Suprapubic skin (tissue), 4 donors: ENCODE data around the gene EIF4E3. TPM values are rescaled to one million over a fixed set of nuclear protein-coding genes. Genes with fewer than 3 reads are reported as not detected.

Experiments used
- DNase-seq, 2 donors: peaks; one replicate each; pipeline ENCODE4 v3.0.0-alpha.2; 2019; ENCODE audit warnings: low spot score in 2 of 2
- H3K27ac ChIP-seq: fragments of 200-600 bp; sonication (generic); one replicate; pipeline ENCODE4 v1.5.1; 2019
- H3K27me3 ChIP-seq: fragments of 200-600 bp; sonication (generic); one replicate; pipeline ENCODE4 v1.5.1; 2019
- H3K36me3 ChIP-seq: fragments of 200-600 bp; sonication (generic); one replicate; pipeline ENCODE4 v1.5.1; 2019
- H3K4me1 ChIP-seq: fragments of 200-600 bp; sonication (generic); one replicate; pipeline ENCODE4 v1.5.1; 2019
- H3K4me3 ChIP-seq: fragments of 200-600 bp; sonication (generic); one replicate; pipeline ENCODE4 v1.5.1; 2019; ENCODE audit warnings: mild to moderate bottlenecking
- H3K9me3 ChIP-seq: fragments of 200-600 bp; sonication (generic); one replicate; pipeline ENCODE4 v1.5.1; 2019
- EP300 ChIP-seq: sonication (generic); formaldehyde crosslinking; IDR thresholded peaks from one replicate; pipeline ENCODE4 v1.6.1; 2017; ENCODE audit warnings: antibody characterized with exemption
- POLR2A ChIP-seq, 2 donors: fragments of 450-650 bp; IDR thresholded peaks; one replicate each; pipeline ENCODE4 v1.6.1; 2017; ENCODE audit warnings: antibody characterized with exemption in 2 of 2, mild to moderate bottlenecking in 2 of 2, moderate library complexity in 2 of 2
- POLR2AphosphoS5 ChIP-seq, 3 donors: sonication (generic); formaldehyde crosslinking; IDR thresholded peaks; one replicate each; pipeline ENCODE4 v1.6.1; 2017; ENCODE audit warnings: antibody characterized with exemption in 3 of 3
- WGBS: methylation state at CpG from one replicate; pipeline ENCODE4 v1.1.5; 2018; 5-methylcytosine and 5-hydroxymethylcytosine counted together
- total RNA-seq, 4 donors: library from RNA; depleted of rRNA; stranded (reverse); fragments of >200 nt; gene quantifications; one replicate each; pipeline ENCODE4 v1.1.0, GENCODE V29; 2016
- TF ChIP-seq, protein P1 (sequence below), 2 donors: fragments of 200-600 bp in 1 of 2; fragments of 450-650 bp in 1 of 2; sonication (generic) in 1 of 2; IDR thresholded peaks; one replicate each; pipeline ENCODE4 v1.5.1; 2016 to 2019; ENCODE audit warnings: antibody characterized with exemption in 2 of 2, mild to moderate bottlenecking in 1 of 2, moderate library complexity in 1 of 2

The EIF4E3 gene
- total RNA-seq, 4 donors from 2014 or later, result 12.7 to 23.5 (median 16.0) TPM

DNA sequence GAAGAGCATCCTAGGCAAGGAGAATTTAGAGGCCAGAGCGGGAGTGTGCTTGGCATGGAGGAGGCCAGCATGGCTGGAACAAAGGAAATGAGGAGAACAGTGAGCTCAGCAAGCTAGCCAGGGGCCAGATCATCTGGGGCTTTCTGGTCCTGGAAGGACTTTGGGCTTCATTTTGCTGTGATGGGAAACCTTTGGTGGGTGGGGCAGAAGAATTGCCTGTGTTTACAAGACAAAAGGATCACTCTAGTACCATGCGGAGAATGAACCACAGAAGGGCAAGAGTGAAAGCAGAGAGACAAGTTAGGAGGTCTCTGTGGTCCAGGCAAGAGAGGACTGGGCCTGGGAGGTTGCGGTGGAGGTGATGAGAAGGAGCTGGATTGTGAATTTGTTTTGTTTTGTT is 80.1 kb downstream of the EIF4E3 start:
- Histone ChIP-seq H3K4me1 (no peaks in the 10 kb centered on the region), H3K27me3 (no peaks in the 10 kb centered on the region), H3K4me3 (no peak overlapping the region), H3K36me3 (no peaks in the 10 kb centered on the region), H3K9me3 (no peaks in the 10 kb centered on the region), H3K27ac (no peak overlapping the region)
- 98% methylated on average over 3 of the region's 3 CpGs for WGBS
- no peak for TF ChIP-seq EP300
- no peak for TF ChIP-seq POLR2AphosphoS5 (IDR thresholded peaks at IDR 0.05)
- TF ChIP-seq, protein P1, sequence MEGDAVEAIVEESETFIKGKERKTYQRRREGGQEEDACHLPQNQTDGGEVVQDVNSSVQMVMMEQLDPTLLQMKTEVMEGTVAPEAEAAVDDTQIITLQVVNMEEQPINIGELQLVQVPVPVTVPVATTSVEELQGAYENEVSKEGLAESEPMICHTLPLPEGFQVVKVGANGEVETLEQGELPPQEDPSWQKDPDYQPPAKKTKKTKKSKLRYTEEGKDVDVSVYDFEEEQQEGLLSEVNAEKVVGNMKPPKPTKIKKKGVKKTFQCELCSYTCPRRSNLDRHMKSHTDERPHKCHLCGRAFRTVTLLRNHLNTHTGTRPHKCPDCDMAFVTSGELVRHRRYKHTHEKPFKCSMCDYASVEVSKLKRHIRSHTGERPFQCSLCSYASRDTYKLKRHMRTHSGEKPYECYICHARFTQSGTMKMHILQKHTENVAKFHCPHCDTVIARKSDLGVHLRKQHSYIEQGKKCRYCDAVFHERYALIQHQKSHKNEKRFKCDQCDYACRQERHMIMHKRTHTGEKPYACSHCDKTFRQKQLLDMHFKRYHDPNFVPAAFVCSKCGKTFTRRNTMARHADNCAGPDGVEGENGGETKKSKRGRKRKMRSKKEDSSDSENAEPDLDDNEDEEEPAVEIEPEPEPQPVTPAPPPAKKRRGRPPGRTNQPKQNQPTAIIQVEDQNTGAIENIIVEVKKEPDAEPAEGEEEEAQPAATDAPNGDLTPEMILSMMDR (IDR thresholded peaks at IDR 0.05), result no peak
- no peak for TF ChIP-seq POLR2A (IDR thresholded peaks at IDR 0.05)
- DNase-seq, result no peak

DNA sequence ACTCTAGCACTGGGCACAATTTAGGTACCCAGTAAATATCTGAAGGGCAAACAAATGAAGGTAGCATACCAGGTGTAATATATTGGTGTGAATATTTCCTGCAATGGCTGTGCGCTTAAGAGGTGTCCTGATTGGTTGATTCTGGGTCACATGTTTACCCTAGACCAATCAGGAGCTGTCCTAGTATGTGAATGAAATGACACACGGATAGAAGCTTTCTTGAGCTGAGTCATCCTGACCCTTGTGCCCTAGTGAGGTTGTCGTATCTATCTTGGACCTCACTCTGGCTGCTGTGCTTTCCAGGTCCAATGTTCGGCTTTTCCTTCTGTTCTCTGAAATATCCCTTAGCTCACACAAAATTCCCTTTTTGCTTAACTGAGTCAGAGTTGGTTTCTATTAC is 83.5 kb downstream of the EIF4E3 start:
- Histone ChIP-seq H3K4me1 (no peaks in the 10 kb centered on the region), H3K27me3 (no peaks in the 10 kb centered on the region), H3K27ac (no peak overlapping the region), H3K9me3 (no peaks in the 10 kb centered on the region), H3K4me3 (no peak overlapping the region), H3K36me3 (no peaks in the 10 kb centered on the region)
- DNase-seq, result no peak
- TF ChIP-seq POLR2AphosphoS5 (IDR thresholded peaks at IDR 0.05), result no peak
- TF ChIP-seq, protein P1 (IDR thresholded peaks at IDR 0.05), result no peak
- TF ChIP-seq EP300, result no peak
- TF ChIP-seq POLR2A (IDR thresholded peaks at IDR 0.05), result no peak
- WGBS, result 96% methylated on average over 4 of the region's 4 CpGs

DNA sequence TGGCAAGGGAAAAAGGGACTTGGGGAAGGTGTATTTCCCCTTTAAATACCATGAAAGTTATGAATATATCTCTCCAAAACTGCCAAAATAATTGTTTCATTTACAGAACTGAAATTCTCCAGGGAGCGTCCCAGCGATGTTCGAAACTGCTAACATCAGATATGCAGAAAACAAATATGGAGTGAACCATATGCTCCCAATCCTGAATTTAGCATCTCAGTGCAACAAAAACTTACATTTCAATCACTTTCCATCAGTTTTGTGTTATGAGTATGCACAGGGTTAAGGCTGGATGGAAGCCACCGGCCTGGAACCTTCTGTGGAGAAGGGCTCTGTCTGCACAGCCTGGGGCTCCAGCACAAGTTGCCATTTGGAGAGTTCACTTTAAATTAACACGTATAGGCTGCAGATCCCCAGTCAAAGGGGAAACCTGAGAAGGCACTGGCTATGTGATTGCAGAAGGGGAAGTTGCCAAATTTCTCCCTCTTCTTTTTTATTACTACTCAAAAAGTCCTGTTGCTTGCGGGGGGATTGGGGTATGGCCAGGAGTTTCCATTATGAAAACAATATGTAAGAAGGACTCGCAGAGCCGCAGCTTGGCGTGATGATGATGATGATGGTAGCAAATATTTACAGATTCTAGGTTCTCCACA is 84.7 kb downstream of the EIF4E3 start:
- H3K9me3 ChIP-seq, result no peaks in the 10 kb centered on the region
- 74% methylated on average over 9 of the region's 9 CpGs for WGBS
- H3K4me1 ChIP-seq, result no peaks in the 10 kb centered on the region
- H3K4me3 ChIP-seq, result no peak overlapping the region
- TF ChIP-seq, protein P1 (IDR thresholded peaks at IDR 0.05), result no peak
- TF ChIP-seq EP300 (no peak), POLR2AphosphoS5 (IDR thresholded peaks at IDR 0.05) (no peak), POLR2A (IDR thresholded peaks at IDR 0.05) (no peak)
- H3K27me3 ChIP-seq, result no peaks in the 10 kb centered on the region
- DNase-seq, result no peak
- no peaks in the 10 kb centered on the region for H3K36me3 ChIP-seq
- no peak overlapping the region for H3K27ac ChIP-seq

DNA sequence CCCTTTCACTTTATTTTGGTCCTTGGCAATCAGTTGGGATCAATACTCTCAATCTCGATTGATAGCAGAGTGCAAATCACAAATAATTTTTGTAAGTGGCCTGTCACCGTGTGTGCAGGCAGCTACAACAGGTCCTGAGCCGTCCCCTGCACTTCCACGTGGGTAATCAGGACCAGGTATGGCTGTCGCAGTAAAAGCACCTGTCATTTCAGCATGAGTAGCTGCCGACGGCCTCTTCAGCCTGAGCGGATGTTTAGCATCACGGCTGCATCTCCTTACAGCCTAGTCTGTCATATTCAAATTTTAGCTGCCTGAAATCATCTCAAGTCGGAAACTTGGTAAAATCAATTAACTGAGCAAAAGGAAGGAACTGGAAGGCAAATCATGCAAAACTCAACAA is 88.7 kb downstream of the EIF4E3 start:
- no peaks in the 10 kb centered on the region for H3K4me1 ChIP-seq
- no peak overlapping the region for H3K4me3 ChIP-seq
- H3K27ac ChIP-seq, result no peak overlapping the region
- no peak for DNase-seq
- TF ChIP-seq POLR2AphosphoS5 (IDR thresholded peaks at IDR 0.05) (no peak), EP300 (no peak)
- TF ChIP-seq, protein P1 (IDR thresholded peaks at IDR 0.05), result no peak
- 90% methylated on average over 10 of the region's 10 CpGs for WGBS
- H3K27me3 ChIP-seq, result no peaks in the 10 kb centered on the region
- no peaks in the 10 kb centered on the region for H3K9me3 ChIP-seq
- no peaks in the 10 kb centered on the region for H3K36me3 ChIP-seq

DNA sequence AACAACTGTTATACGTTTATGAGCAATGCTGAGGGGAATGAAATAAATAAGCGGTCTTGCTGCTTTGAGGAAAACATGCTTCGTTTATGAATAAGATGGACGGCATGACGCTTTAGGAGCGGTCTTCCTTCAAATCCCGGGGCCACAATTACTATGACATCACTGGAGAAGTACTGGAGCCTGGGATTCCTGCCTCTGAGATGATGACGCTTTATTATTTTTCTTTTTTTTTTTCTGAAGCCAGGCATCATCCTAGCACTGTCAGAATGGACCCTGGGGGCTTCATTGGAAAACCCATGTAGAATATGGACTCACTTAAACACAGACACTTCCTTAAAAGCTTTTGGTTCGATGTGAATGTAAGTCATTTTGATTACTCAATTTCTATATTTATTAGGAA is 89.2 kb downstream of the EIF4E3 start:
- H3K27ac ChIP-seq, result no peak overlapping the region
- TF ChIP-seq POLR2A (IDR thresholded peaks at IDR 0.05) (no peak), EP300 (no peak), POLR2AphosphoS5 (IDR thresholded peaks at IDR 0.05) (no peak)
- TF ChIP-seq, protein P1 (IDR thresholded peaks at IDR 0.05), result no peak
- no peaks in the 10 kb centered on the region for H3K4me1 ChIP-seq
- H3K36me3 ChIP-seq, result no peaks in the 10 kb centered on the region
- no peaks in the 10 kb centered on the region for H3K9me3 ChIP-seq
- no peaks in the 10 kb centered on the region for H3K27me3 ChIP-seq
- H3K4me3 ChIP-seq, result no peak overlapping the region
- WGBS, result 84% methylated on average over 9 of the region's 9 CpGs
- no peak for DNase-seq
